Adipocyte (in vitro differentiated cells): ENCODE results near the gene ARHGEF18.
A peak's percentile ranks its signal among the peaks of the same experiment; 100 is the strongest.

Source experiments
- DNase-seq: peaks from one replicate; pipeline ENCODE4 v3.0.0-alpha.2; 2015; ENCODE audit warnings: low read depth
- H3K27me3 ChIP-seq: replicated peaks from 2 replicates; pipeline ENCODE4 v1.7.0; 2013; ENCODE audit warnings: mild to moderate bottlenecking, low read length, moderate library complexity; ENCODE audit not compliant: control insufficient read depth, insufficient read depth
- H3K36me3 ChIP-seq: 2 replicates; pipeline ENCODE4 v1.7.0; 2013; ENCODE audit warnings: low read length, mild to moderate bottlenecking, moderate library complexity; ENCODE audit not compliant: control insufficient read depth, insufficient read depth, severe bottlenecking
- H3K4me1 ChIP-seq: 2 replicates; pipeline ENCODE4 v1.7.0; 2013; ENCODE audit warnings: mild to moderate bottlenecking, low read length, moderate library complexity; ENCODE audit not compliant: control insufficient read depth, insufficient read depth
- H3K4me3 ChIP-seq: 2 replicates; pipeline ENCODE4 v1.7.0; 2013; ENCODE audit warnings: mild to moderate bottlenecking, low read length, moderate library complexity
- H3K9ac ChIP-seq: 2 replicates; pipeline ENCODE4 v1.7.0; 2013; ENCODE audit warnings: mild to moderate bottlenecking, low read length, moderate library complexity
- H3K9me3 ChIP-seq: 2 replicates; pipeline ENCODE4 v1.7.0; 2013; ENCODE audit warnings: mild to moderate bottlenecking, low read length, moderate library complexity; ENCODE audit not compliant: control insufficient read depth

The ARHGEF18 gene

DNA sequence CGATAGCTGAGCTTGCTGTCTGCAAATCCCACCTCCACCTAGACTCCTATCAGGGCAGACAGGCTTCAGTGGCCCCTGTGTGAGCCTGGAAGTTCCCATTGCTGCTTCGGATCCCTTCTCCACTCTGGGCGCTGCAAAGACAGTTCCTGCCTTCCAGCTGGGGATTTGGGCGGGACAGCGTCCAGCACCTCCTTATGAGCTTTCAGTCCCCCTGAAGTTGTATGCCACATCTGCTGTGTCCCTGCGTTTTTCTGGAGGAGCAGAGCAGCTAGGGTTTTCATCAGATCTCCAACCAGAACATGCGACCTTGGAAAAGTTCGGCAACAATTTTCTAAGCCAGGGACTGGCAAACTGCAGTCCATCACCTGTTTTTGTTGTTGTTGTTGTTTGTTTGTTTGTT, 38.0 kb downstream of the ARHGEF18 start:
- Histone ChIP-seq H3K36me3 (no peaks in the 10 kb centered on the region), H3K9me3 (no peaks in the 10 kb centered on the region), H3K4me1 (no peaks in the 10 kb centered on the region), H3K9ac (no peak overlapping the region), H3K27me3 (no peaks in the 10 kb centered on the region), H3K4me3 (no peak overlapping the region)
- DNase-seq, result no peak

DNA sequence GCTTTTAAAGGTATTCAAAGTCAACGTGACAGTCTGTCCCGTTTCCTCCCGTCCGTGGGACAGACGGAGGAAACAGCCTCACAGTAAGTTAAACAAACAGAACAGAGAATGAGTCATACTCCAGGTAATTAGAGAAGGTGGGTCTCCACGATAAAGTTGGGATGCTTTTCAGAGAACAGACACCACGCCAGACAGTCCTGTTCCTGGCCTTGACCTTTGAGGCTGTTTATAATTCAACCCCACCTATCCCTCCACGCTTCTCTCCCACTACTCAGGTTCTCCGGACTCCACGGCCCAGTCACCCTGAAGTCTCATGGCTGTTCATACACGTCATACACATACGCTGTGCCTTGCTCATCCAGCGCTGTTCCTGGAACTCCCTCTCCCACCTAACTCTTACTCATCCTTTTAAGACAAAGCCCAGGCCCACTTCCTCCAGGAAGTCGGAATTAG, 42.5 kb downstream of the ARHGEF18 start:
- no peak for DNase-seq
- no peak overlapping the region for H3K9ac ChIP-seq
- H3K9me3 ChIP-seq, result no peaks in the 10 kb centered on the region
- H3K4me3 ChIP-seq, result no peak overlapping the region
- no peaks in the 10 kb centered on the region for H3K36me3 ChIP-seq
- H3K4me1 ChIP-seq, result peaks cover 6% of the 10 kb centered on the region
- H3K27me3 ChIP-seq, result no peaks in the 10 kb centered on the region

DNA sequence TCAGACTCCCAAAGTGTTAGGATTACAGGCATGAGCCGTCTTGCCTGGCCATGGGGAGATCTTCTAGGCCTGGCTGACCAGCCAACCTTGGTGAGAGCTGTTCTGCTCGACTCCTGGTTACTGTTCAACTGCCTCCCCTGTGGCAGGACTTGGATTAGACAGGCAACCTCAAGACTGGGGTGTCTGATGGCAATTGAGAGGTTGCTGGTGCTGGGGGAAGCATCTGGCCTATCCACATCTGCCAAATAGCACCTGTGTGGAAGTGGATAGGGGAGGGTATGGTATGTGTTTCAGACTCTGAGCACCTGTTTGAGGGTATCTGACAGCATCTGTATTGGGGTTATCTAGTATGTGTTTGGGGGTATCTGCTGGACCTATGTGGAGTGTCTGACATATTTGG, 44.7 kb downstream of the ARHGEF18 start:
- Histone ChIP-seq H3K9ac (no peak overlapping the region), H3K36me3 (no peaks in the 10 kb centered on the region), H3K4me3 (no peak overlapping the region), H3K27me3 (no peaks in the 10 kb centered on the region), H3K4me1 (peaks cover 7% of the 10 kb centered on the region), H3K9me3 (no peaks in the 10 kb centered on the region)
- no peak for DNase-seq

DNA sequence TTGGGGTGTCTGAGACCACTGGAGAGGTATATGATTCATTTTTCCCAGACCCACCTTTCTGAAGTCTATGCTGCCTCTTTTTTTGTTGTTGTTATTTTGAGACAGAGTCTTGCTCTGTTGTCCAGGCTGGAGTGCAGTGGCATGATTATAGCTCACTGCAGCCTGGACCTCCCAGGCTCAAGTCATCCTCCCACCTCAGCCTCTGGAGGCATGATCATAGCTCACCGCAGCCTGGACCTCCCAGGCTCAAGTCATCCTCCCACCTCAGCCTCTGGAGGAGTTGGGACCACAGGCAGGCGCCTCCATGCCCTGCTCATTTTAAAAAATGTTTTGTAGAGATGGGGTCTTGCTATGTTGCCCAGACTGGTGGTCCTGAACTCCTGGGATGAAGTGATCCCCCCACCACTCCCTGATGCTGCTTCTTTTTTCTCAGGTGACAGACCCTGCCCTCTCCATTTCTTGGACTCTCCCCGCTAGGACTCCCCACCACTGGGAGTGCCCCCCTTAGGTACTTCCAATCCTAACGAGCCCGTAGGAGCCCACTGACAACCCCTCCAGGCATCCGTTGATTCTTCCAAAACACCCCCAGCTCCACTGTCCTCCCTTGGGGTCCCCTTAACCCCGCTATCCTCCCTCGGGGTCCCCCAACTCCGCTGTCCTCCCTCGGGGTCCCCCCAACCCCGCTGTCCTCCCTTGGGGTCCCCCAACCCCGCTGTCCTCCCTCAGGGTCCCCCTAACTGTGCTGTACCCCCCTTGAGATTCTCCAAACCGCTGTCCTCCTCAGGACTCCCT, 45.4 kb downstream of the ARHGEF18 start:
- no peaks in the 10 kb centered on the region for H3K36me3 ChIP-seq
- no peaks in the 10 kb centered on the region for H3K27me3 ChIP-seq
- DNase-seq, result no peak
- H3K4me3 ChIP-seq, result peak overlapping the region; percentile 86
- peaks cover 7% of the 10 kb centered on the region for H3K4me1 ChIP-seq
- H3K9me3 ChIP-seq, result no peaks in the 10 kb centered on the region
- peak overlapping the region; percentile 84 for H3K9ac ChIP-seq

DNA sequence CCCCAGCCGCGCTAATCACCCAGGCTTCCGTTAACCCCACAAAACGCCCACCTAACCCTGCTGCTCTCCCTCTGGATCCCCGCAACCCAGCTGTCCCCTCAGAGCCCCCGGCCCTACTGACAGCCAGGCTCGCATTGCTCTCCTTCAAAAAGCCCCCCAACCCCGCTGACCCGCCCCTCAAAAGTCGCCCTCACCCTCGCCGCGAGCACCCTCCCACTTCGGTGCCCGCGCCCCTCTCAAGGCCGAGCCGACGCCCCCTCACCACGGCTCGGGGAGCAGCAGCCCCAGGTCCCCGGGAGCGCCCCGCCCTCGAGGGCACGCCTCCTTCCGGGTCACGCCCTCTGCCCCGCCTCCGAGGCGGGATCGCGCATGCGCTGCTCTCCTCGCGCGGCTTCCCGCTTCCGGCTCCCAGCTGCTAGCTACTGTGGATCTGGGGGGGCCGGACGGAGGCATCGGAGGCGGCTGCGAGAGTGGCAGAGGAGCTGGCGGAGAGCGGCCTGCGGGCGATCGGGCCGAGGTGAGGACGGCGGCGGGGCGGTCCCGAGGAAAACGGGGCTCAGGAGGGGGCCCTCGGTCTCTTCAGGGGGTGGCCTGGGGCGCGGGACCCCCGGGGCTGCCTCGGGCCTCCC, 46.1 kb downstream of the ARHGEF18 start:
- peak; percentile 95 for DNase-seq
- H3K4me1 ChIP-seq, result peaks cover 7% of the 10 kb centered on the region
- peak overlapping the region; percentile 86 for H3K4me3 ChIP-seq
- H3K9me3 ChIP-seq, result no peaks in the 10 kb centered on the region
- no peaks in the 10 kb centered on the region for H3K27me3 ChIP-seq
- no peaks in the 10 kb centered on the region for H3K36me3 ChIP-seq
- H3K9ac ChIP-seq, result peak overlapping the region; percentile 84

DNA sequence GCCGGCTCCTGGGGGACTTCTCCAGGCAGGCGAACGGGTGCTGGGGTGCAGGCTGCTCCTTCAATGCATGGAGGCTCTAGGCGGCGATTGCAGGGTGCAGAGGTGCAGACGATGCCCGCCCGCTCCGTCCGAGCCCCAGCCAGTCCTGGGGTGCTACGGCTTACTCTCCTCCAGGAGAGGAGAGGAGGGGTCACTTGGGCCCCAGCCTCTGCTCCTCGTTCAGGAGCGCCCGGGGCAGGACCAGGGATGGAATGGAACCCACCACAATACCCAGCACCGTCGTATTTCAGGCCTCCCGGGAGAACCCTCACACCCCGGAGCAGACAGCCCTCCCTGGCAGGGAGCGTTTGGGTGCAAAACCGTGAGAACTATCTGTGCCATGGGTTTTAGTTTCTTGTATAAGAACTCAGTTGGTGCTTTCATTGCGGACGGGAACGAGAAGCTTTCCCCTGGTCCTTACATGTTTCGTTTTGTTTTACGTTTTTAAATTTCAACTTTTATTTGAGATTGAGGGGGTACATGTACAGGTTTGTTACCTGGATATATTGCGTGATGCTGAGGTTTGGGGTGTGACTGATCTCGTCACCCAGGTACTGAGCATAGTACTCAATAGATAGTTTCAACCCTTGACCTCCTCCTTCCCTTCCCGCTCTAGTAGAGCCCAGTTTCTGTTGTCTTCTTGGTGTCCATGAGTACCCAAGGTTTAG, 46.8 kb downstream of the ARHGEF18 start:
- Histone ChIP-seq H3K9me3 (no peaks in the 10 kb centered on the region), H3K27me3 (no peaks in the 10 kb centered on the region), H3K9ac (peak overlapping the region; percentile 84), H3K4me1 (peaks cover 7% of the 10 kb centered on the region), H3K4me3 (peak overlapping the region; percentile 86), H3K36me3 (no peaks in the 10 kb centered on the region)
- DNase-seq, result peak; percentile 44

DNA sequence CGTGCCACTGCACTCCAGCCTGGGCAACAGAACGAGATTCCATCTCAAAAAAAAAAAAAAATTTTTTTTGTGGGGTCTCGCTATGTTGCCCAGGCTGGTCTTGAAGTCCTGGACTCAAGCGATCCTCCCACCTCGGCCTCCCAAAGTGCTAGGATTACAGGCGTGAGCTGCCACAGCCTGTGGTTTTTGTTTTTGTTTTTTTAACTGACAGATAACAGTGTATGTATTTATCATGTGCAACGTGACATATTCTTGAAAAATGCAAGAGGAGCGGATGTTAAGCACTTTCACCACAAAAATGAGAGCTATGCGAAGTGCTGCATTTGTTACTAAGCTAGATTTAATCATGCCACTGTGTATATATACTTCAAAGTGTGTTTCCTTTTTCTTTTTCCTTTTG, 49.0 kb downstream of the ARHGEF18 start:
- DNase-seq, result peak; percentile 71
- Histone ChIP-seq H3K9ac (no peak overlapping the region), H3K4me3 (no peak overlapping the region), H3K36me3 (no peaks in the 10 kb centered on the region), H3K4me1 (peaks cover 7% of the 10 kb centered on the region), H3K9me3 (no peaks in the 10 kb centered on the region), H3K27me3 (no peaks in the 10 kb centered on the region)
